OCI-LY3 (cell line): ENCODE data around the gene MYBPC3.

Experiments
- H2AFZ ChIP-seq: fragments of 200-600, 300-600 bp; shearing (Covaris generic); 2 replicates; pipeline ENCODE4 v1.6.0; 2014; ENCODE audit warnings: antibody characterized with exemption, low read depth, low read length
- H3K27ac ChIP-seq: fragments of 200-600, 300-600 bp; sonication (generic); 2 replicates; pipeline ENCODE4 v1.5.1; 2014; ENCODE audit warnings: mild to moderate bottlenecking, low read length, moderate library complexity, mixed read lengths
- H3K27me3 ChIP-seq: fragments of 200-600, 300-600 bp; sonication (generic); 2 replicates; pipeline ENCODE4 v1.6.1; 2014; ENCODE audit warnings: low read depth, low read length, mixed read lengths
- H3K36me3 ChIP-seq: fragments of 200-600, 300-600 bp; sonication (generic); replicated peaks from 2 replicates; pipeline ENCODE3; 2014; ENCODE audit warnings: low read depth, low read length, mixed read lengths
- H3K4me1 ChIP-seq: fragments of 300-600, 200-600 bp; sonication (generic); 2 replicates; pipeline ENCODE4 v1.6.1; 2014; ENCODE audit warnings: low read length, mixed read lengths
- H3K4me2 ChIP-seq: fragments of 200-600, 300-600 bp; sonication (generic); 2 replicates; pipeline ENCODE4 v1.6.1; 2014; ENCODE audit warnings: low read length, mixed read lengths
- H3K4me3 ChIP-seq: fragments of 300-600, 200-600 bp; sonication (generic); 2 replicates; pipeline ENCODE4 v1.5.1; 2014; ENCODE audit warnings: antibody characterized with exemption, mild to moderate bottlenecking, low read length, moderate library complexity
- H3K79me2 ChIP-seq: fragments of 300-600, 200-600 bp; shearing (Covaris generic); 2 replicates; pipeline ENCODE4 v1.6.1; 2014; ENCODE audit warnings: mild to moderate bottlenecking, low read length, mixed read lengths
- H3K9ac ChIP-seq: fragments of 300-600, 200-600 bp; shearing (Covaris generic); 2 replicates; pipeline ENCODE4 v1.6.0; 2014; ENCODE audit warnings: mild to moderate bottlenecking, low read length, moderate library complexity
- H3K9me3 ChIP-seq: fragments of 200-600, 300-600 bp; shearing (Covaris generic); 2 replicates; pipeline ENCODE4 v1.6.1; 2014; ENCODE audit warnings: low read length, mixed read lengths; ENCODE audit not compliant: insufficient read depth
- H4K20me1 ChIP-seq: fragments of 200-600, 300-600 bp; sonication (generic); 2 replicates; pipeline ENCODE4 v1.6.1; 2016; ENCODE audit warnings: low read length, mixed read lengths; ENCODE audit not compliant: insufficient read depth
- CTCF ChIP-seq: fragments of 200-600, 300-600 bp; sonication (generic); IDR thresholded peaks from 2 replicates; pipeline ENCODE4 v1.5.1; 2014; ENCODE audit warnings: antibody characterized with exemption, low read length, low read depth
- EZH2phosphoT487 ChIP-seq: fragments of 200-600 bp; shearing (Covaris generic); IDR thresholded peaks from 2 replicates; pipeline ENCODE4 v1.6.1; 2018; ENCODE audit warnings: antibody characterized with exemption, mixed run types, low read depth

The MYBPC3 gene

GRCh38 chr11:47369676-47370075, 17.2 kb upstream of the MYBPC3 start:
- H3K4me2 ChIP-seq, result no peak overlapping the region
- no peaks in the 10 kb centered on the region for H3K4me1 ChIP-seq
- H3K4me3 ChIP-seq, result no peak overlapping the region
- peaks cover 5% of the 10 kb centered on the region; the same call in 1 of the 2 replicates for H4K20me1 ChIP-seq
- 0 out of 2 replicates have a peak, but pooled peaks cover 6% of the 10 kb centered on the region for H3K79me2 ChIP-seq
- peaks cover 13% of the 10 kb centered on the region for H3K36me3 ChIP-seq
- H3K27me3 ChIP-seq, result no peaks in the 10 kb centered on the region
- no peak overlapping the region for H2AFZ ChIP-seq
- TF ChIP-seq EZH2phosphoT487, result no peak
- TF ChIP-seq CTCF, result no peak
- no peak overlapping the region for H3K27ac ChIP-seq
- no peaks in the 10 kb centered on the region for H3K9me3 ChIP-seq
- no peak overlapping the region for H3K9ac ChIP-seq

DNA sequence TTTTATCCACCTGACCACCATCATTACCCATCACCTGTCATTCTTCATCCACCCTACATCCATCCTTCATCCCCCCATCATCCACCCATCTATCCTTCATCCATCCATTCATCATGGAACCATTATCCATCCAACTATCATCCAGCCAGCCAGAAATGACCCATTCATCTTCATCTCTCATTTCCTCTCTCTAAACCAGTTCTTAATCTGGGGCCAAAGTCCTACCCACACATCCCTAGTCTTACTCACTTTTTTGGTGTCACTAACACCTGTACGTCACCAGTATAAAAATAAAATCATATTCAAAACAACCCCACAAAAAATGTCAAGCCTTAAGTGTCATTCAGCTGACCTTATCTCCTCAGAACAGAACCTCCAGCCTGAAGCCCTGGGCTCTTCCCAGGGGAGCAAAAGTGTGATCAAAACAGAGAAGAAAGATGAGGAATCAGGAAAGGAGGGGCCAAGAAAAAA, 13.6 kb upstream of the MYBPC3 start:
- Histone ChIP-seq H3K27me3 (no peaks in the 10 kb centered on the region), H3K4me1 (no peaks in the 10 kb centered on the region), H3K9me3 (no peaks in the 10 kb centered on the region), H3K4me2 (no peak overlapping the region), H3K9ac (no peak overlapping the region), H2AFZ (no peak overlapping the region), H3K79me2 (0 out of 2 replicates have a peak, but pooled peaks cover 6% of the 10 kb centered on the region), H3K36me3 (peaks cover 4% of the 10 kb centered on the region), H3K27ac (no peak overlapping the region), H3K4me3 (no peak overlapping the region), H4K20me1 (peaks cover 10% of the 10 kb centered on the region; the same call in 1 of the 2 replicates)
- no peak for TF ChIP-seq CTCF
- TF ChIP-seq EZH2phosphoT487, result no peak

DNA sequence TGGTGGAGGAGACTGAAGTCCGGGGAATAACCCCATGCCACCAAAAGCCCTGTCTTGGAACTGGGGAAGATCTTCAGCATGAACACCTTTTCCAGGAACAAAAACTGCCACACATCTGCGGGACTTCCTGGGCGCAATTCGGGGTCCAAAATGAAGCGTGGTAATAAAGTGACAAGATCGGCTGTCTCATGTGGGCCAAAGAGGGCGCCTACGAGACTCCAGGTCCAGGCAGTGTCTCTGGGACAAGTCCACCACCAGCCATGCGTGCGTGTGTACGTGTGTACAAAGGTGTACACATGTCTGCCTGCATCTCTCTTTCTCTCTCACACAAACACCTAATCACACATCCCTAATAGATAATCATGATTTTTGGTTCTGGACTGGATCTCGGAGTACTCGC, 8.9 kb upstream of the MYBPC3 start:
- TF ChIP-seq CTCF, result no peak
- no peak for TF ChIP-seq EZH2phosphoT487
- no peak overlapping the region for H3K4me2 ChIP-seq
- H3K4me3 ChIP-seq, result no peak overlapping the region
- no peak overlapping the region for H2AFZ ChIP-seq
- H4K20me1 ChIP-seq, result peaks cover 10% of the 10 kb centered on the region; the same call in 1 of the 2 replicates
- no peaks in the 10 kb centered on the region for H3K9me3 ChIP-seq
- no peak overlapping the region for H3K27ac ChIP-seq
- H3K36me3 ChIP-seq, result peaks cover 9% of the 10 kb centered on the region
- H3K9ac ChIP-seq, result no peak overlapping the region
- H3K79me2 ChIP-seq, result 0 out of 2 replicates have a peak, but pooled peaks cover 6% of the 10 kb centered on the region
- no peaks in the 10 kb centered on the region for H3K4me1 ChIP-seq
- H3K27me3 ChIP-seq, result no peaks in the 10 kb centered on the region

- Histone ChIP-seq H3K4me1 (no peaks in the 10 kb centered on the region), H4K20me1 (0 out of 2 replicates have a peak, but pooled peaks cover 4% of the 10 kb centered on the region), H3K9me3 (no peaks in the 10 kb centered on the region), H3K36me3 (peaks cover 11% of the 10 kb centered on the region), H3K27me3 (no peaks in the 10 kb centered on the region), H3K27ac (no peak overlapping the region), H3K4me3 (no peak overlapping the region), H2AFZ (no peak overlapping the region), H3K9ac (no peak overlapping the region), H3K79me2 (no peaks in the 10 kb centered on the region), H3K4me2 (no peak overlapping the region)
- TF ChIP-seq EZH2phosphoT487 (no peak), CTCF (no peak)
These were observed 7.8 kb upstream of the MYBPC3 start for GRCh38 chr11:47360341-47360740.
